ENCODE measurements around the gene PPP2R2B.

GRCh38 chr5:146600376-146600775 lies 278.2 kb downstream of the PPP2R2B start:
- TF ChIP-seq USF2 (IDR thresholded peaks at IDR 0.05; ENCODE audit: low read depth, low read length), result no peak
- no peak for TF ChIP-seq CTCF (conservative IDR thresholded peaks at IDR 0.05; ENCODE audit: low read depth, low read length)
- no peak for TF ChIP-seq POLR2A (IDR thresholded peaks at IDR 0.05; ENCODE audit: low read depth, low read length)
